CD14-positive monocyte (primary cell): Measurements from ENCODE around the gene GNRH2. TPM values are rescaled to one million over a fixed set of nuclear protein-coding genes. Genes with fewer than 3 reads are reported as not detected.

ENCODE experiments used
- DNase-seq, 3 donors: peaks; one replicate each; pipeline ENCODE4 v3.0.0-alpha.2; 2011 to 2022
- H2AFZ ChIP-seq: 2 replicates; pipeline ENCODE4 v1.6.0; 2012; ENCODE audit warnings: mild to moderate bottlenecking, low read depth, low read length, inconsistent platforms; ENCODE audit not compliant: insufficient read depth, poor library complexity, severe bottlenecking
- H3K27ac ChIP-seq, 2 donors: 1 replicate in 1 of 2; 2 replicates in 1 of 2; pipeline ENCODE4 v1.5.1; 2012 to 2013; ENCODE audit warnings: low read length in 2 of 2, control low read depth in 1 of 2, inconsistent platforms in 1 of 2, low read depth in 1 of 2, mild to moderate bottlenecking in 1 of 2
- H3K27me3 ChIP-seq, 2 donors: one replicate each; pipeline versions ENCODE4 v1.6.0 to v1.6.1; 2011 to 2013; ENCODE audit warnings: low read length in 2 of 2; ENCODE audit not compliant: control insufficient read depth in 2 of 2, insufficient read depth in 2 of 2
- H3K36me3 ChIP-seq, 2 donors: replicated peaks in 1 of 2; 1 replicate in 1 of 2; 2 replicates in 1 of 2; pipeline versions ENCODE4 v1.5.1 to v1.6.1; 2012 to 2013; ENCODE audit warnings: low read length in 2 of 2, control low read depth in 1 of 2, inconsistent platforms in 1 of 2, mild to moderate bottlenecking in 1 of 2; ENCODE audit not compliant: insufficient read depth in 2 of 2, control insufficient read depth in 1 of 2
- H3K4me1 ChIP-seq, 2 donors: 1 replicate in 1 of 2; 2 replicates in 1 of 2; pipeline versions ENCODE4 v1.5.1 to v1.6.1; 2012 to 2013; ENCODE audit warnings: low read length in 2 of 2, control low read depth in 1 of 2, inconsistent platforms in 1 of 2, mild to moderate bottlenecking in 1 of 2, moderate library complexity in 1 of 2; ENCODE audit not compliant: insufficient read depth in 2 of 2, control insufficient read depth in 1 of 2
- H3K4me2 ChIP-seq: replicated peaks from 2 replicates; pipeline ENCODE3; 2012; ENCODE audit warnings: low read length, moderate library complexity, mild to moderate bottlenecking; ENCODE audit not compliant: poor library complexity, severe bottlenecking; ENCODE audit errors: extremely low read depth
- H3K4me3 ChIP-seq, 3 experiments: fragments of 200-600 bp in 1 of 3; sonication (generic) in 1 of 3; replicated peaks in 1 of 3; 1 replicate in 2 of 3; 2 replicates in 1 of 3; pipeline ENCODE4 v1.5.1; 2011 to 2013; ENCODE audit warnings: low read length in 3 of 3, mild to moderate bottlenecking in 3 of 3, control low read depth in 2 of 3, low read depth in 2 of 3, inconsistent platforms in 1 of 3, moderate library complexity in 1 of 3
- H3K79me2 ChIP-seq: 2 replicates; pipeline ENCODE4 v1.6.0; 2012; ENCODE audit warnings: mild to moderate bottlenecking, control low read depth, inconsistent platforms, low read length, moderate library complexity; ENCODE audit not compliant: insufficient read depth
- H3K9ac ChIP-seq: 2 replicates; pipeline ENCODE4 v1.6.0; 2017; ENCODE audit warnings: low read length, mild to moderate bottlenecking; ENCODE audit not compliant: insufficient read depth, poor library complexity, severe bottlenecking
- H3K9me3 ChIP-seq, 2 donors: replicated peaks in 1 of 2; 1 replicate in 1 of 2; 2 replicates in 1 of 2; pipeline versions ENCODE4 v1.5.1 to v1.6.1; 2012 to 2013; ENCODE audit warnings: low read length in 2 of 2, control low read depth in 1 of 2; ENCODE audit not compliant: control insufficient read depth in 1 of 2, insufficient read depth in 1 of 2
- H4K20me1 ChIP-seq: 2 replicates; pipeline ENCODE4 v1.6.0; 2012; ENCODE audit warnings: mild to moderate bottlenecking, low read length, control low read depth, moderate library complexity; ENCODE audit not compliant: insufficient read depth
- H3K27ac Mint-ChIP-seq, 7 donors: one replicate each; pipeline ENCODE4 v1.8.0; 2020; ENCODE audit warnings: mild to moderate bottlenecking in 7 of 7, mixed read lengths in 7 of 7, moderate library complexity in 6 of 7, inconsistent platforms in 2 of 7
- H3K27me3 Mint-ChIP-seq, 3 donors: one replicate each; pipeline ENCODE4 v1.8.0; 2021 to 2022; ENCODE audit warnings: low read depth in 3 of 3, mild to moderate bottlenecking in 3 of 3, mixed read lengths in 3 of 3, moderate library complexity in 3 of 3, inconsistent platforms in 1 of 3
- H3K36me3 Mint-ChIP-seq, 2 donors: one replicate each; pipeline ENCODE4 v1.8.0; 2020; ENCODE audit warnings: mixed read lengths in 2 of 2, inconsistent platforms in 1 of 2, mild to moderate bottlenecking in 1 of 2
- H3K4me1 Mint-ChIP-seq: one replicate; pipeline ENCODE4 v1.8.0; 2020; ENCODE audit warnings: mild to moderate bottlenecking, mixed read lengths
- H3K4me3 Mint-ChIP-seq, 2 donors: one replicate each; pipeline ENCODE4 v1.8.0; 2020; ENCODE audit warnings: mild to moderate bottlenecking in 2 of 2, mixed read lengths in 2 of 2, moderate library complexity in 1 of 2
- H3K9me3 Mint-ChIP-seq, 7 donors: one replicate each; pipeline ENCODE4 v1.8.0; 2020 to 2022; ENCODE audit warnings: mixed read lengths in 7 of 7, mild to moderate bottlenecking in 6 of 7, moderate library complexity in 6 of 7, inconsistent platforms in 2 of 7
- CTCF ChIP-seq: fragments of 200-600 bp; IDR thresholded peaks from one replicate; pipeline ENCODE4 v1.8.0; 2022; ENCODE audit warnings: antibody characterized with exemption, mild to moderate bottlenecking
- WGBS: methylation state at CpG from one replicate; pipeline ENCODE4 v1.1.5; 2013; ENCODE audit warnings: missing lambda C conversion rate; ENCODE audit not compliant: insufficient coverage; 5-methylcytosine and 5-hydroxymethylcytosine counted together
- intact Hi-C, 2 donors: fragments of 100-400 bp; cut with micrococcal nuclease; formaldehyde crosslinking; loops; one replicate each; pipeline versions ENCODE4 v1.15.0 to v1.15.1; 2023
- polyA plus RNA-seq, 3 donors: library from polyadenylated mRNA; depleted of rRNA in 1 of 3; unstranded in 2 of 3; stranded (reverse) in 1 of 3; fragments of 300-500 nt in 2 of 3; fragments of >200 nt in 1 of 3; fragmentation: Illumina TruSeq in 2 of 3; gene quantifications; 1 replicate in 2 of 3; 2 replicates in 1 of 3; pipeline ENCODE4 v1.2.3, GENCODE V29; 2012 to 2021

GNRH2 gene
- polyA plus RNA-seq, 3 donors, result not detected

DNA sequence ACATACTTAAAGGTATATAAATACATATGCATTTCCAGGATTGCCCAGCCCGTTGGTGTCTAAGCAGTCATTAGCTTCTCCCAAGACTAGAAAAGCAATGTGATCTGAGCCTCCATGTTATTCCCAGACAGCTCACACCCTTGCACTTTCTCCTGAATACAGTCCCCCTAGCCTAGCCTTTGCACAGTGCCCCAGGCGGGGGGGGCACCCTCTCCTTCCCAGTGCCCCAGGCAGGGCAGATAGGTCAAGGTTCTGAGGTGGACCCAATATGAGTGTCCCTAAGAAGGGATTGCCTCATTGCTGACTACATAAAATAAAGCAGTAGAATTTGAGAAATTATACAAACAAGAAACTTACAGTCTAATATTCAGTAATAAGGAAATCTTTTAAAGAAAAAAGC lies 15.4 kb upstream of the GNRH2 start:
- 83% methylated on average over 1 of the region's 2 CpGs for WGBS
- Mint-ChIP-seq H3K27ac (peak overlapping the region in 1 of 7 donors; percentile 21), H3K36me3 (peaks cover 19 to 69% of the 10 kb centered on the region in 2 donors), H3K4me1 (no peaks in the 10 kb centered on the region), H3K9me3 (no peaks in the 10 kb centered on the region), H3K4me3 (no peak overlapping the region), H3K27me3 (no peaks in the 10 kb centered on the region)
- Histone ChIP-seq H2AFZ (no peak overlapping the region), H3K9me3 (no peaks in the 10 kb centered on the region), H3K4me3 (no peak overlapping the region), H3K4me1 (no peaks in the 10 kb centered on the region), H3K4me2 (no peak overlapping the region), H3K9ac (no peak overlapping the region), H3K27me3 (no peaks in the 10 kb centered on the region), H3K79me2 (no peaks in the 10 kb centered on the region), H3K36me3 (peaks cover 58 to 97% of the 10 kb centered on the region in 2 donors), H4K20me1 (no peaks in the 10 kb centered on the region), H3K27ac (no peak overlapping the region)
- no peak for TF ChIP-seq CTCF
- intact Hi-C loops, result no loop called here
- no peak for DNase-seq

DNA sequence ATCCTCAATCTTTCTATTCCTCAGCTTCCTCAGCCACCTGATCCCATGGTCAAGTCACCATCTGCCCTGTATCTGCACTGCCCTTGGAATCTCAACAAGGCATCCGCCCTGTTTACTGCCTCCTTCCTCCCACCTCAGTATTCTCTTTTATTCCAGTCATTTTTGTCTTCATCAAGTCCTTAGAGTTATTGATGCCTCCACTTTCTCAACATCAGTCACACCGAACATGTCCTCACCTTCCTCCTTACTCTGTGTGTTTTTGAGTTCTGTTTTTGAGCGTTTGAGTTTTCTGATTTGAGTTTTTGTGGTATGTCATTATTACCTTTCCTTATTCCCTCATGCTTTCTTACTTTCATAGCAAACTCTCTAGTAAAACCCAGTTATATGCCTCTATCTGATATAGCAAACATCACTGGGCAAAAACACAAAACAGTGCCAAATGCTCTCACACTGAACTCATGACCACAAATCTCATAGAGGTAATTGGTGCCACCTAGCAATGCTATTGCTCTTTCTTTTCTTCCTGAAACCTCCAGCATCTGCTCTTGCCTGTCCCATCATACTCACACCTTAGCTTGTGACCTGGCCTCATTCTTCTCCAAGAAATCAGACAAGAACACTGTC lies 11.8 kb upstream of the GNRH2 start:
- peaks cover 0 to 66% of the 10 kb centered on the region in 2 donors for H3K36me3 Mint-ChIP-seq
- H3K4me1 Mint-ChIP-seq, result no peaks in the 10 kb centered on the region
- peaks cover 58 to 95% of the 10 kb centered on the region in 2 donors for H3K36me3 ChIP-seq
- no peak overlapping the region for H3K27ac ChIP-seq
- no peak overlapping the region for H3K9ac ChIP-seq
- no peak overlapping the region for H2AFZ ChIP-seq
- no peaks in the 10 kb centered on the region for H3K4me1 ChIP-seq
- no peak overlapping the region for H3K4me3 ChIP-seq
- intact Hi-C loops, result no loop called here
- H3K27me3 ChIP-seq, result no peaks in the 10 kb centered on the region
- no peak overlapping the region for H3K4me2 ChIP-seq
- DNase-seq, result no peak
- 100% methylated on average over 1 of the region's 3 CpGs for WGBS
- no peaks in the 10 kb centered on the region for H3K27me3 Mint-ChIP-seq
- no peak for TF ChIP-seq CTCF
- H3K9me3 ChIP-seq, result no peaks in the 10 kb centered on the region
- H3K4me3 Mint-ChIP-seq, result no peak overlapping the region
- no peaks in the 10 kb centered on the region for H3K9me3 Mint-ChIP-seq
- no peak overlapping the region for H3K27ac Mint-ChIP-seq
- H4K20me1 ChIP-seq, result no peaks in the 10 kb centered on the region
- no peaks in the 10 kb centered on the region for H3K79me2 ChIP-seq
